Ammon's horn (tissue), 1 donor: ENCODE data around the gene DIPK1C.
"Not testable (repeated sequence)": the region's sequence is repeated elsewhere in the genome, so short reads cannot be mapped to it uniquely, and the experiment has no call there.

Experiments used
- DNase-seq: peaks from one replicate; pipeline ENCODE4 v3.0.0-alpha.2; 2016; ENCODE audit warnings: low spot score

The DIPK1C gene

DNA sequence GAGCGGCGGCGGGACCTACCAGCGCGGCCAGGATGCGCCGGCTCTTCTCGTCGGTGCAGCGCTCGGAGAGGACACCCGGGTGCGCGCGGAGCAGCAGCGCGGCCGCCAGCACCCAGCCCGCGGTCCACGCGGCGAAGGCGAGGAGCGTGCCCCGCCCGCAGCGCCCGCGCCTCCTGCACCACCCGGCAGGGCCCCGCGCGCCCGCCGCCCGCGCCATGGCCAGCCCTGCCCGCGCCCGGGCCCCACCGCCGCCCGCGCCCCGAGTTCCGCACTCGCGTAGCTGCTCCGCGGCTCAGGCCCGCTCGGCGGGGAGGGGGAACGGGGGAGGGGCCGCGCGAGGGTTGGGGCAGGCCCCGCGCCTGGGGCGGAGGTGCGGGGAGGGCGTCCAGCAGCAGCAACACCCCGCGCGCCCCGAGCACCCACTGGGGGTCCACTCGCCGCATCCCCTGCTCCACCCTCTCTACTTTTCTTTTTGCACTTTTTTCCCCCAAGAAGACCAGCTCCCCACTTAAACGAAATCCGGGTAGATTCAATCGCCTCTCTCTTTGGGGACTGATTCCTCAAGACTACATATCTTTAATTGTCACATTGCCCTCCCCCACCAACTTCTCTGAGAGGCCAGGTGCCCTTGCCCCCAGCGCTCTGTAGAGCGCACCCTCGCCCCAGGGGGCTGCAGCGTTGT is at the start of gene DIPK1C:
DIPK1C (minus strand) TSS at position 266 of the 682 bp plus-strand sequence; CDS start at position 217, 49 bp downstream.
- peak; percentile 67 for DNase-seq

DNA sequence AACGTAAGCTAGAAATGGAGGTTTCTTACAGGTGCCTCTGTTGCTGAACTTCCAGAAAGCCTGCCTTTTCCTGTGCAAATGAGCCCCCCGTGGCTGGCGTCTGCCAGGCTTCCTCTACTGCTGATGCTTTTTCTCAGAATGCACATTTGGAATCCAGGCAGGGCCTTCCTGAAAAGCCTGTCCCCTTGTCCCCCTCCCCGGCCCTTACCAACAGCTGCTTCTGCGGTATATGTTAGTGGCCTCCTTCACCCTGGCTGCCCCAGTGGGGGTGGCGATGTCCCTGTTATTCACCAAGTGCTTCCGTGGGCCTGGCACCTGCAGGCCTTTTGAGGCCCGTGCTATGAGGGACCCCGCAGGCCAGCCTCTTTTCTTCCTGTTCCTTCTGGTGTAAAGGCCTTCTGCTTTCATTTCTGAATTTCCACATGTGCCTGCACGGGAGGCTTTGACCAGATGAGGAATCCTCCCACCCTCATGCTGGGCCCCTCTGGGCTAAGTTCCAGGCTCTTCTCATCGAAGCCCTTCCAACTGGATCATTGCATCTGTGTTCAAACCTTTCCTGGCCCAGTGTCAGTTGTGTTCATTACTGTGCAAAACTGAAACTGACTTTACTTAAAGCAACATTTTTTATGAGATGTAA is 49.5 kb upstream of the DIPK1C start:
- peak; percentile 49 for DNase-seq

DNA sequence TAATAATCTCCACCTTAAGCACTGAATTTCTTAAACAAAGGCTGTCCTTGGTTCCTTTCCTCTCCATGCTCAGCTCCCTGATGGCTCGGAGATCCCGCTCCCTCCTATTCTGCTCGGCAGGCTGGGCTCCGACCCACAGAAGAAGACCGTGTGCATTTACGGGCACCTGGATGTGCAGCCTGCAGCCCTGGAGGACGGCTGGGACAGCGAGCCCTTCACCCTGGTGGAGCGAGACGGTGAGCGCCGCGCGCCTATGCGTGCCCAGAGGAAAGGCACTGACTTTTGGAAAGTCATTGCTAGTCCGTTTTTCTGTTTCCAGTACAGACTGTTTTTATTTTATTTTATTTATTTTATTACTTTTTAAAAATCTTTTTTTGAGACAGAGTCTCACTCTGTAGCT is 48.7 kb upstream of the DIPK1C start:
- DNase-seq = no peak

DNA sequence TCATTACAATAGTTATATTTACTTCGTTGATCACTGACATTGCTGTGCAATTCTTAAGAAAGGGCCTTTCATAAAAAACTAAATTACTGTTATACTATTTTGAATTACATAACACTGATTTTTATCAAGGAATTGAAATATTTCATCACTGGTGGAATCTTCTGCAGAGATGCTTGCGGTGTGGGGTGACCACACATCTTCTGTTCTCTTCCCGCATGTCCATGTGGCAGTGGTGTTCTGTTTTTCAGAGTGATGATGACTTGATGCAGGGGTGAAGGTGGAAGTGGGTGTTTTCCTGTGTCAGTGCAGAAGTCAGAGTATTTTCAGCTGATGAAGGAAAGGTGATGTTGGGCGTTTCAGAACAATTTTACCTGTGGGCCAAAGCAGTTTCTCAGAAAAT is 46.0 kb upstream of the DIPK1C start:
- DNase-seq = no peak

DNA sequence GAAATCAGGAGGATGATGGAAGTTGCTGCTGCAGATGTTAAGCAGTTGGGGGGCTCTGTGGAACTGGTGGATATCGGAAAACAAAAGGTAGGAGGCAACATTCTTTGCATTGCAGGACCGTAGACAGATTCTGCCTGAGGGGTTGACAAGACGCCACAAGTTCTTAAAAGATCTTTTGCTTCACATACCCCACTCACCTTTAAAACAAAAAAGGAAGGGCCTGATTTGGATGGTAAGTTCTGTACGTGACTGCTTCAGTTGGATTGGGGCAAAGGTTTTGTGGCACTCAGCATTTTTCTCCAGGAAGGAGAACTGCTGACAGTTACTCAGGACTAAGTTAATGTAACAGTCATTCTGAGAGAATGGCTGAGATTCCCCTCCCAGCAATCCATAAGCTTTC is 44.3 kb upstream of the DIPK1C start:
- no peak for DNase-seq

DNA sequence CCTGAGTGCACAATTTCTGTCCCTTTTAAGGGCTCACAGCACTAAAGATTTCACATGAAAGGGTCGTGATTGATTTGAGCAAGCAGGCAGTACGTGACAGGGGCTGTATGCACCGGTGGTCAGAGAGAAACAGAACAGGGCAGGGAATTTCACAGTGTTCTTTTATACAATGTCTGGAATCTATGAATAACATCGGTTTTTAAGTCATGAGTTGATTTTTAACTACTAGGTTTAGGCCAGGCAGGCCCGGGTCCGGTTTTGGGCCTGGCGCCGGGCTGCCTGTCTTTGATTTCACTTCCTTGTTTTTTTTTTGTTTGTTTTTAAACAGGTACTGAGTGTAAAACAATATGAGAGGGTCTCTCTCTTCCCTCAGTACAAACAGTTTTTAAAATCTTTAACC is 43.7 kb upstream of the DIPK1C start:
- not testable (repeated sequence) for DNase-seq

DNA sequence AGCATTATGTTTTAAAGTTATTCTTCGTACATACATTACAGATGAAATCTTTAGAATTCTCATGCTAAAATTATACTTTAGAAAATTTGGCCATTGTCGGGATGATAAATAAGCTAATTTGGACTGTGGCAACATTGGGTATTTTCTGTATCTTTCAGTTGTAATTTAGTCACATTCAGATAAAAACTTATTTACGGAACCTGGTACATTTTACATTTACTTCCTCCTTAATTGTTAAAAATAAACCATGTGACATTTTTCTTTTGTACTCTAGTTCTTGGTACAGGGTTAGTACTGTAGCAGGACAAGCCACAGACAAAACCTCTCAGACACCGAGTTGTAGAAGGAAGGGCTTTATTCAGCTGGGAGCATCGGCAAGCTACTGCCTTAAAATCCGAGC is 43.3 kb upstream of the DIPK1C start:
- no peak for DNase-seq

DNA sequence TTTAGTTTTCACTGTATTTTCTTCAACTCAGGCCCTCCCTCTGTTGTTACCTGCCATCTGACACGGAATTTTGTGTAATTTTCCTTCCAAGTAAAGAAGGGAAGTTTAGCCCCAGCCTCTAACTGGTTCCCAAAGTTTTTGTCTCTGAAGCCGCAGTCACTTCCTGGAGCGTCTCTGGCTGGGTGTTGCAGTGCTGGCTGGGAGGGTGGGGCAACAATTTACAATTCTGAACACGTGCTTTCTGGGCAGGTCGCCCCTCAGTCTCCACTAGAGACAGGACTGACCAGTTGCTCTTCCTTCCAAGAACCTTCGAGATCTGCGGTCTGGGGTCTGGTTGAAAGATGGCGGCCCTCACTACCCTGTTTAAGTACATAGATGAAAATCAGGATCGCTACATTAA is 42.5 kb upstream of the DIPK1C start:
- DNase-seq = peak; percentile 91

DNA sequence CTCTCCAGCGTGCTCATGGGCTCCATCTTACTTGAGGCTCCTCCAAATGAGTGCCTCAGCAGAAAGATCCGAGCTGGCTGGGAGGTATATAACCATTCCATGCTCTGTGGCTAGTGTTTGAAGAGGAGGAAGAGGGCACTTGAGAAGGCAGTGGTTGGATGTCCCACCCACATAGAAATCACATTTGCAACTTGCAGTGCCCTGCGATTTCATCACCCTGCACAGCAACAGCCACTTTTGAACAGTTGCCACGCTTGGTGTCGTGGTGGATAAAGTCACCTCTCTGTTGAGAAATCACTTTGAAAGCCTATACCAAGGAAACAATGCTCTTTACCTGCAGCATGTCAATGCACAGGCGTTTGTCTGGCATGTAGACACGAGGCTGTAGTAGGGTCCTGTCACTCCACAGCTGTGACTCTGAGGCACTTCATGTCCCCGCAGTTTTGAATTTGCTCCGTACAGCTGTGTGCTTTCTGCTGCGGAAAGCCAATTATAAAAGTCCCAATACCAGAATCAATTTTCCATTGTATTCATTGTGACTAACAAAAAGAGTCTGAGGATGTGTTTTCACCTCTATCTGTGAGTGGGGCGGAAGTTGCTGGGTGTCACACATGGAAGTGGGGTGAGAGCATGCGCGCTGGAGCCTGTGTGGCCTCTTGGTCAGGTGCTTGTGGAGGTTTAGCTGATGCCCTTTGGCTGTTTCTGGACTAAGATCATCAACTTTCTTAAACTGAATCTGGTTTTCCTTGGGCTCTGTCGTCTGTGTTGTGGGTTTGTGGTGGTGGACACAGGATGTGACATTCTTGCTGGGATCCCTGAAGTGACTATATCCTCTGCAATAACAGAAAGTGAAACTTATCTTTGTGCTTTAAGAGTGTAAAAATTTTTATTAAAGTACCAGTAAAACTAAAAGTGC is 41.9 kb upstream of the DIPK1C start:
- peak; percentile 69 for DNase-seq

DNA sequence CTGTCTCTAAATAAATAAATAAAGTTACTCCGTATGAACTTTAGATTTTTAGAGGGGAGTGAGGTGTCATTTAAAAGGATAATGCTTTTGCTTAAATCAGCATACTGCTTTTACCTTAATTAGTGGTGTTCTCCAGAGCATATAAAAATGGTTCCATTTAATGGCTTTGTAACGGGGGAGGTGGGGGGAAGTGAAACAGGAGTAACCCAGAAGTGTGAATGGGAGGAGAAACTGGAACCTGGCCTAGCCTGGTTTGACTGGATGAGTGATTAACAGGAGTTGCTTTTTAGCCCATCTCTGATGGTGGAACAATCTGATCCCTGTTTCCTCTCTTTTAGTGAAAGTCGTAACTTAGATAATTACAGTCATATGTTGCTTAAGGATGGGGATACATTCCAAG is 40.7 kb upstream of the DIPK1C start:
- no peak for DNase-seq

DNA sequence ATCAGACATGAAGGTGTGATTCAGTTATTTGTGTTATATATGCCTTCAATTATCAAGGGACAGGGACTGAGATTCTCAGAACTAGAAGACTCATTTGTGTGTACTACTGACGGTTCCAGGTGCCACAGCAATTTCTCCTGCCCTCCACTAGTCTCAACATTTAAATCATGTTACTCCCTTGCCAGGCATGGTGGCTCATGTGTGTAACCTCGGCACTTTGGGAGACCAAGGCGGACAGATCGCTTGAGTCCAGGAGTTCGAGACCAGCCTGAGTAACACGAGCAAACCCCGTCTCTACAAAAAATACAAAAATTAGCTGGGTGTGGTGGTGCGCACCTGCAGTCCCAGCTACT is 40.2 kb upstream of the DIPK1C start:
- DNase-seq = no peak

DNA sequence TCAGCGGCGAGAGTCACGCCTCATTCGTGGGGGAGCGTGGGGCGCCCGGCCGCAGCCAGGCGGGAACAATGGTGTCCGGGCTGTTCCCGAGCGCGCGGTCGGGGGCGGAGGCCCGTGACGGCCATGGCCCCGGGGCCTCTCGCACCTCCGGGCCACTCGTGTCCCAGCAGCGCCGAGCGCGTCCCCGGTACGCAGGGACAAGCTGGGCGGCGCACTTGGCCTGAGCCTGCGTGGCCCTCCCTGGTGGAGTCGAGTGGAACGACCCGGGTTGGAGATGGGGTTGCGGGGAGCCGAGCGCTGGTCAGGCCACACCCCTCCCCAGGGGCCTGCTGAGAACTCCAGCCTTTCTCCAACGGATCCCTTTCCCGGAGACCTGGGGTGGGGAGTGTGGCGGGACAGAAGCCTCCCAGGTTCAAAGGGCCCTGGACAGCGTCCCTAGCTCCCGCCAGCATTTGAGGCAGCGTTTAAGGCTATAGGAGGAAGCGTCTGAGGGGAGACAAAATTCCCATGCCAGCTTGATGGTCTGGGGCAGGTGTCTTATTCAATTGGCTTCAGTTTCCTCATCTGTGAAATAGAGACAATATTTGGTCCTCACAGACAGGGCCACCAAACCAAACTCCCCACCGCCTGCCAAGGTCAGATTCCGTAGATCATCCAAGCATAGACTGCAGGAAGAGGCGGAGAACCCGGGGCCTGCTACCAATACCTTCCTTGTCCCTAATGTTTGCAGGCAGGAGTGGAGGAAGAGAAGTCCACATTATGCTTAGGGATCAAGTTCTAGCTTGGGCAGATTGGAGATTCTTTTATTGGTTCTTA is 39.6 kb upstream of the DIPK1C start:
- DNase-seq = peak; percentile 71

DNA sequence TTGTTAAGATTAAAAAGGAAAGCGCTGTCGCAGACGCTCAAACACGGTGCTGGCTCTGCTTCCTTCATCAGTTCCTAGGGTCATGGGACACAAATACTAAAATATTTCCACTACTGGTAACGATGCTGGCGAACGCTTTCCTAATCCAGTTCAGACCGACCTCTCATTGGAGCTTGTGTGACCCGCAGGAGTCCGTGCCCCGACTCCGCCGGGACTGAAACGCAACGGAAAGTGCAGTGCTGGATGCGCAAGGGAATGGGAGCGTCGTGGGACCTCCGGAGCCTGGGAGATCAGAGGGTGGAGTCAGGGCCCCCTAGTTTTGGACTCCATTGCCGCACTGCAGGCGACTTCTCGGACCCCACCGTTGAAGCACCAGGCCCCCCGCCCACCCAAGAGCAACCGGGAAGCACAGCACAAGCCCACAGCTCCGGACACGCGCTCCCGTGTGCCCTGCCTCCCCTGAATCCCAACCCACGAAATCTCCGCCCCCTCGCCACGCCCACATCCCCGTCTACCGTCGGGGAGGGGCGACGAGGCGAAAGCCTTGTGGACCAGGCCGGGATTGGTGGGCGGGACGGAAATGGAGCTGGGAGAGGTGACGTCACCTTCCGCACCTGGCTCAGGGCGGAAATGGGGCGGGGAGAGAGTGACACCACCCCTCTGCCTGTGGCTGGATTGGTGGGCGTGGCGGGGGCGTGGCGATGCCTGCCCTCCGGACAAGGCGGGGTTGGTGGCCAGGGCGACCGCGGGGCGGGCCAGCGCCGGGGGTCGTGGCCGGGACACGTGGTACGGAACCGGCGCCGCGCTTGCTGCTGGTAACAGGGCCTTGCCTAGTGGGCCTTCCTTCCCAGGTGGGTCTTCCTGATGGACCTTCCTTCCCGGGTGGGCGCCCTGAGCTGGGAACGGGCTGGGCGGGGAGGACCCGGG is 38.7 kb upstream of the DIPK1C start, which contains the start of gene CNDP2:
CNDP2 (plus strand) TSS at position 783 of the 927 bp plus-strand sequence. CDS start 3,611 bp downstream, outside the sequence.
- DNase-seq = peak; percentile 100

DNA sequence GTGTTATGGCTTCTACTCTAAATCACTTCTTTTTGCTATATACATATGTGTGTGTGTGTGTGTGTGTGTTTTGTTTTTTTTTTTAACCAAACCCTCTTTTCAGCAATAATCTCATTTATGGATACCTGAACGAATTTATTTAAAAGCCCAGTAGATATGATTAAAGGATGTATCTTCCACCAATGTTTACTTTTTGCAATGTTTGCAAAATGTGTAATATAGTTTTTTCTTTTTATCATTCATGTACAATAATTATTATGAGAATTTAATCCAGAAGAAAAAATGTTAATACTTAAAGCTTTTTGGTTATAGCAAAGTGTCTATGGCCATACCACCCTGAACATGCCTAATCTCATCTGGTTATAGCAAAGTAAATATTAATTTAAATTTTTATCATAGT is 37.4 kb upstream of the DIPK1C start:
- DNase-seq = no peak

DNA sequence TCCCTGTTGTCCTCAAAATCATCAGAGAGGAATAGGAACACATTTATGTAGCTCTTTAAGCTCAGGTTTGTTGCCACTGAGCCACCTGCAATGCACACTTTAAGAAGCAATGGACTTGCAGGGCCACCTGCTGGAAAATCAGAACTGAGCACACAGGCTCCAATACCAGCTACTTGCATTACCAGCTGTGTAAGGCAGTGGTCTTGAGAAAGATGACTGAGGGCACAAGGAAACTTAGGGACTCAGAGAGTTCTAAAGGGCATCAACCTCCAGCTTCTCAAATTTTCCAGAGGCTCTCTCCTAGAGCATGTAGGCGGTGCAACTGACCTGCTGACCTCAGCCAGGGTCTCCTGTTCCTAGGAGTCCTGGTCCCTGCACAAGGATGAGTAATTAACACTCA is 36.6 kb upstream of the DIPK1C start:
- DNase-seq = peak; percentile 79

DNA sequence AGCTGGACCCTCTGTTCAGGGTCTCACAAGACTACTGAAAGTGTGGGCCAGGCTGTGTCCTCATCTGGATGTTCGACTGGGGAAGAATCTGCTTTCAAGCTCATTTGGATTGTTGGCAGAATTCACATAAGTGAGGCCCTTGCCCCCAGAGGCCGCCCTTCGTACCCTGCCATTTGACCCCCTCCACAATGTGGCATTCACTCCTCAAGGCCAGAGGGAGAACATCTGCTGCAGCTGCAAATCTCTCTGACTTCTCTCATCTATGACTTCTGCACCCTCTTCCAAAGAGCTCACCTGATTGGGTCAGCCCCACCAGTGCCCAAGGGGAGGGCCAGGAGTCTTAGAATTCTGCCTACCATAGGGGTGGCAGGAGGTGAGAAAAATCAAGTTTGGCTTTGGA is 35.2 kb upstream of the DIPK1C start:
- DNase-seq = no peak

DNA sequence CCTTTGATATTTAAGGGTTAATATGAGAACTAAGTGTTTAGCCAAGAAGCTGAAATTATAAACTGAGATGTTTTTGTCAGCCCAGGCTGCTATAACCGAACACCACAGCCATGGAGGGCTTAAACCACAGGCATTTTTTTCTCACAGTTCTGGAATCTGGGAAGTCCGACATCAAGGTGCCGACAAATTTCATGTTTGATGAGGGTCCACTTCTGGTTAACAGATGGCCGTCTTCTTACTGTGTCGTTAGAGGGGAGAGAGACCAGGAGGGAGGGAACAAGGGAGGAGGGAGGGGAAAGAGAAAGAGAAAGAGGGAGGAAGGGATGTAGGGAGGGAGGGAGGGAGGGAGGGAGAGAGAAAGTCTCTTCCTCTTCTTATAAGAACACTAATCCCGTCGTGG is 32.6 kb upstream of the DIPK1C start:
- DNase-seq = no peak

DNA sequence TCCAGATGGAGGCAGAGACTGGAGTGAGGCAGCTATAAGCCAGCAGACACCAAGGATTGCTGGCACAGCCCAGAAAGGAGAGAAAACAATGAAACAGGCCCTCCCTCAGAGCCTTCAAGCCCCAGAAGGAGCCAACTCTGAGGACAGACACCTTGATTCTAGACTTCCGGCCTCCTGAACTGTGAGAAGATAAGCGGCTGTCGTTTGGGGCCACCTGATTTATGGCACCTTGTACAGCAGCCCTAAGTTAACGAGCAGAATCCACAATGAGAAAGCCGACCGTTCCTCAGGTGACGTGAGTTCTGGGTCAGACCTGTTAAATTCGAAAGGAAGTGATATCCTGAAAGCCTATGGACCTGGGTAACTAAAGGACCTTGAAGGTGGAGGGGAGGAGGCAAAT is 31.8 kb upstream of the DIPK1C start:
- DNase-seq = no peak

DNA sequence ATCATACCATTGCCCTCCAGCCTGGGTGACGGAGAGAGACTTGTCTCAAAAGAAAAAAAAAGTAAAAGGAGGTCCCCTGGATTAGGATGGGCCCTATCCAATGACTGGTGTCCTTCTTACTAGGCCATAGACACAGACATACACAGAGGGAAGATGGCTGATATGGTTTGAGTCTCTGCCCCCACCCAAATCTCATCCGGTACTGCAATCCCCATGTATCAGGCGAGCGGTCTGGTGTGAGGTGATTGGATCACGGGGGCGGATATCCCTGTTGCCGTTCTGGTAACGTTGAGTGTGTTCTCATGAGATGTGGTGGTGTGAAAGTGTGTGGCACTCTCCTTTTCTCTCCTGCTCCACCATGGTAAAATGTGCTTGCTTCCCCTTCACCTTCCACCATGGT is 31.2 kb upstream of the DIPK1C start:
- no peak for DNase-seq

DNA sequence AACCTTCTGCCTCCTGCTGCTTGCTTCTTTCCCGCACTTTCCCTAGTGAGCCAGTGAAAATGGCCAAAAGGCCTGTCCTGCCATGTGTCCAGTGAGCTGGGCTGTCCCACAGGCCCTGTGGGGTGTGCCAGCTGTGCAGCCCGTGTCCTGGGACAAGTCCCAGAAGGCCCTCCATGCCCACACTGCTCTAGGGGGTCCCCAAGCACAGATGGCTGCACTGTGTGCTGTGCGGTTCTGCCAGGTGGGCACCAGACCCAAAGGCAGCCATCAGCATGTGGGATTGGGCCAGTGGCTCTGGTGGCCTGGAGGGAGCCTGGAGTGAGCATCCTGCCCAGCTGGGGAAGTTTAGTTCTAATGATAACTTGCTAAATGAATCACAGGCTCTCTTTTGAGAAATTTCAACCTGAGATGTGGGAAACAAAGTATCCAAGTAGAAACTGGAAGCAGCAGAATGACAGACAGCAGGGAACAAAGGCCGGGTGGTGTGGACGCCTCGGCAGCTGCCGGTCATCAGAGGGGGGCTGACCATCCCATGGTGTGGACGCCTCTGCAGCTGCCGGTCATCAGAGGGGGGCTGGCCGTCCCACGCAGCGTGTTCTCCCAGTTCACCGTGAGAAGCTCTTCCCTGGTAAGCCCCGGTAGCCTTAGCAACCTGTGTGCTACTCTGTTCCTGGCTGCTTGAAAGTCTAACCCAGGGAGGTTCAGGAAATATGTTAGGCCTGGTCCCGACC is 29.2 kb upstream of the DIPK1C start:
- DNase-seq = peak; percentile 40
